BE2C (cell line): Measurements from ENCODE around the gene WBP1L.

Source experiments
- DNase-seq: peaks from one replicate; pipeline ENCODE4 v3.0.0-alpha.2; 2020
- H3K27me3 ChIP-seq: fragments of 250-450 bp; sonication (Bioruptor Pico); 2 replicates; pipeline ENCODE4 v1.5.1; 2020; ENCODE audit warnings: mild to moderate bottlenecking
- H3K36me3 ChIP-seq: fragments of 250-450 bp; sonication (Bioruptor Pico); 2 replicates; pipeline ENCODE4 v1.5.1; 2020; ENCODE audit warnings: mild to moderate bottlenecking
- H3K4me1 ChIP-seq: fragments of 250-450 bp; sonication (Bioruptor Pico); 2 replicates; pipeline ENCODE4 v1.5.1; 2020
- H3K4me3 ChIP-seq: 2 replicates; pipeline ENCODE4 v1.5.1; 2011; ENCODE audit warnings: low read depth, low read length
- H3K9me3 ChIP-seq: fragments of 250-450 bp; sonication (Bioruptor Pico); 2 replicates; pipeline ENCODE4 v1.5.1; 2020
- CTCF ChIP-seq: IDR thresholded peaks from 2 replicates; pipeline ENCODE4 v1.5.1; 2012; ENCODE audit warnings: mild to moderate bottlenecking, low read depth, low read length

WBP1L gene

GRCh38 chr10:102856758-102857424, 113.1 kb downstream of the WBP1L start:
- no peak for TF ChIP-seq CTCF
- no peak for DNase-seq
- H3K9me3 ChIP-seq, result no peaks in the 10 kb centered on the region
- H3K36me3 ChIP-seq, result no peaks in the 10 kb centered on the region
- no peak overlapping the region for H3K4me3 ChIP-seq
- H3K4me1 ChIP-seq, result peaks cover 8% of the 10 kb centered on the region
- no peaks in the 10 kb centered on the region for H3K27me3 ChIP-seq

GRCh38 chr10:102859911-102860310, 116.2 kb downstream of the WBP1L start:
- H3K4me1 ChIP-seq, result peaks cover 8% of the 10 kb centered on the region
- H3K36me3 ChIP-seq, result no peaks in the 10 kb centered on the region
- no peaks in the 10 kb centered on the region for H3K9me3 ChIP-seq
- H3K4me3 ChIP-seq, result no peak overlapping the region
- TF ChIP-seq CTCF, result no peak
- no peaks in the 10 kb centered on the region for H3K27me3 ChIP-seq
- no peak for DNase-seq

GRCh38 chr10:102863660-102864059, 119.9 kb downstream of the WBP1L start:
- DNase-seq, result no peak
- H3K9me3 ChIP-seq, result no peaks in the 10 kb centered on the region
- no peak for TF ChIP-seq CTCF
- no peaks in the 10 kb centered on the region for H3K27me3 ChIP-seq
- H3K36me3 ChIP-seq, result no peaks in the 10 kb centered on the region
- H3K4me1 ChIP-seq, result no peaks in the 10 kb centered on the region
- no peak overlapping the region for H3K4me3 ChIP-seq

- Histone ChIP-seq H3K36me3 (no peaks in the 10 kb centered on the region), H3K9me3 (no peaks in the 10 kb centered on the region), H3K4me1 (no peaks in the 10 kb centered on the region), H3K27me3 (no peaks in the 10 kb centered on the region), H3K4me3 (no peak overlapping the region)
- no peak for TF ChIP-seq CTCF
- DNase-seq, result no peak
These were observed 121.9 kb downstream of the WBP1L start for GRCh38 chr10:102865620-102866019.
